GM19468 (cell line): ENCODE results near the gene PRAMEF26.
"Not testable (repeated sequence)": the region's sequence is repeated elsewhere in the genome, so short reads cannot be mapped to it uniquely, and the experiment has no call there.

Experiments
- ATAC-seq: cut with Tn5 transposase; IDR thresholded peaks from one replicate; pipeline ENCODE4 v1.9.1; 2021; ENCODE audit warnings: mild to moderate bottlenecking, moderate library complexity, moderate number of reproducible peaks; ENCODE audit not compliant: unreplicated experiment; ENCODE audit errors: extremely low read depth

PRAMEF26 gene

DNA sequence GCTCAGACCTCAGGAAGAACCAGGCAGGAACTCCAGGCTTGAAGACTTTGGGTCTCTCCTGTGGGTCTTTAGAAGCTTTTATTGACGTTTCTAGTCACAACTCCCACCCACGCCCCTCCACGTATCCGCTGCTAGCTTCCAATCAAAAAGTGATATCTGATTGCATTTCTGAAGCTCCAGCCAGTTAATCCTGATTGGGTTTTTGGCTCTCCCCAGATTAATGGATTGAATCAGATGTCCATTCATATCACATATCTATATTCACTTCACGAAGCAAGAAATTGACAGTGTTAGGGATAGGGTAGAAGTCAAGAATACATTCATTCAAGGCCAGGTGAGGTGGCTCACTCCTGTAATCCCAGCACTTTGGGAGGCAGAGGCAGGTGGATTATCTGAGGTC is at the start of gene PRAMEF26:
Gene PRAMEF26, minus strand, starts transcription at position 101 of the 400 bp plus-strand sequence. CDS start 2,914 bp downstream, outside the sequence.
- not testable (repeated sequence) for ATAC-seq

DNA sequence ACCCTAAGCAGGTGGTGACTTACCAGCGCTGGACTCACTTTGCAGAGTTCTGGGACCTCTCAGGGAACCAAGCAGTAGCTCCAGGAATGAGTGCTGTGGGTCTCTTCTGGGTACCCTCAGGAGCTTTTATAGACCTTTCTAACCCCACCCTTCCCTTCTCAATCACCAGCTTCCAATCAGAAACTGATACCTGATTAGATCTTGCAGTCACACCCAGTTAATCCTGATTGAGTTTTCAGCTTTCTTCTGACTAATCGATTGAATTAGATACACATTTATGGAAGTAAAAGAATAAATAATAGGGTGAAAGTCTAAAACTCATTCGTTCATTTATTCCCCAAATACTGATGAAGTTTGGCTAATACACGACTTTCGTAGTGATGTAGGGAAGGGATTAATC is 45.5 kb upstream of the PRAMEF26 start, which contains the start of gene PRAMEF13:
Gene PRAMEF13, minus strand, starts transcription at position 101 of the 400 bp plus-strand sequence. CDS start 1,820 bp downstream, outside the sequence.
- not testable (repeated sequence) for ATAC-seq

GRCh38 chr1:13171548-13171947 is 15.7 kb upstream of the PRAMEF26 start, which contains the start of gene PRAMEF9:
Gene PRAMEF9, plus strand, starts transcription at chr1:13171848. Its CDS starts 3,433 bp downstream, at chr1:13175281.
- ATAC-seq: not testable (repeated sequence)

DNA sequence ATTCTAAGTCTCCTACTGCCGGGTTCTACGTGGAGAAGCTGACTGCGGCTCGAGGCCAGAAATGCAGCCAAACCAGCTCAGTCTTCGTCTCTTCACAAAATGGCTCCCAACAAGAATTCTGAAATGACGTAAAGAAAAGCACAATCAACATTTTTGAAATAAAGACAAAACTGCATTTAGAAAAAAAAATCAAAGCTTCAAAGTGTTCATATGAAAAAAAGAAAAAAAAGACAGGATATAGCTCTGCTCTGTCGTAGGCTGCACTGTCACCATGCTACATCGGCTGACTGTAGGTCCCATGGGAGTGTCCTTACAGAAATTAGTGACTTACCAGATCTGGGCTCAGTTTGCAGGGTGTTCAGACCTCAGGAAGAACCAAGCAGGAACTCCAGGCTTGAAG is 9.7 kb upstream of the PRAMEF26 start, which contains the start of gene HNRNPCL4:
Gene HNRNPCL4, minus strand, starts transcription at position 101 of the 400 bp plus-strand sequence. CDS start 164 bp downstream, outside the sequence.
- ATAC-seq: not testable (repeated sequence)

DNA sequence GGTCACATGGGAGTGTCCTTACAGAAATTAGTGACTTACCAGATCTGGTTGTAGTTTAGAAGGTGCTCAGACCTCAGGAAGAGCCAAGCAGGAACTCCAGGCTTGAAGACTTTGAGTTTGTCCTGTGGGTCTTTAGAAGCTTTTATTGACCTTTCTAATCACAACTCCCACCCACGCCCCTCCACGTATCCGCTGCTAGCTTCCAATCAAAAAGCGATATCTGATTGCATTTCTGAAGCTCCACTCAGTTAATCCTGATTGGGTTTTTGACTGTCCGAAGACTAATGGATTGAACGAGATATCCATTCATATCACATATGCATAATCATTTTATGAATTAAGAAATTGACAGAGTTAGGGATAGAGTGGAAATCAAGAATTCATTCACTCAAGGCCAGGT is 39.1 kb downstream of the PRAMEF26 start, which contains the start of gene HNRNPCL2:
Gene HNRNPCL2, minus strand, starts transcription at position 101 of the 400 bp plus-strand sequence. CDS start 454 bp downstream, outside the sequence.
- not testable (repeated sequence) for ATAC-seq
